HG02610 (cell line): ENCODE data around the gene CACFD1.

Experiments used
- ATAC-seq: cut with Tn5 transposase; IDR thresholded peaks from one replicate; pipeline ENCODE4 v1.9.1; 2021; ENCODE audit warnings: mild to moderate bottlenecking, moderate library complexity; ENCODE audit not compliant: unreplicated experiment

CACFD1 gene

DNA sequence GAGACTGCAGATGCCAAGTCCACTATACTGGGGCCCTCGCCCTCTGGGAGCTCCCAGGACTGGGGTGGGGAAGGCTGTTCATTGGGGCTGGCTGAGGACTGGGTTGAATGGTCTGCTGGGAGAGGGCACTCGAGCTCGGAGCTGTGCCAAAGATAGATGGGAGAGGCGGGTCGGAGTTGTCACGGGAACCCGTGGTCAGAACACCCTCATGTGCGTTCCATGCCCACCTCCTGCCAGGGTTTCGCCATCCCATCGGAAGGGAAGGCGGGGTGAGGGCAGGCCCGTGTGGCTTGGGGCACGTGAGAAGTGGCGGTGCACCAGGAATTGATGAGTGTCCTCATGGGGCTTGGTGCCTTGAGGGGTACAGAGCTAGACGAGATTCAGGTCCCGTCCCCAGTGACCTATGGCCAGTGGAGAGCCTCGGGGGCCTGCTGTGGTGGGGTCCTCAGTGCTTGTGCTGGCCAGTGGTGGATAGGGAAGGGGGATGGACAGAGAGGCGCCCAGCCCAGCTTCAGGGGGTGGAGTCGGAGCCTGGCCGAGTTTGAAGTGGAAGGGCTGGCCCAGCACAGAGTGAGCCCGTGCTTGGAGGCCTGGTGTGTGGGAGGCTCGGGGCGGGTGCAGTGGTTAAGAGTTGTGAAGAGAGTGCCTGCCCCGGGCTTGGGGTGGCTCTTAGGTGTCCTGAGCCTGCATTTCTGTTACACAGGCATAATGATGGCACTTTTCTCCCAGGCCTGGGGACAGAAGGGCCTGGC, 4.3 kb downstream of the CACFD1 start:
- no peak for ATAC-seq

DNA sequence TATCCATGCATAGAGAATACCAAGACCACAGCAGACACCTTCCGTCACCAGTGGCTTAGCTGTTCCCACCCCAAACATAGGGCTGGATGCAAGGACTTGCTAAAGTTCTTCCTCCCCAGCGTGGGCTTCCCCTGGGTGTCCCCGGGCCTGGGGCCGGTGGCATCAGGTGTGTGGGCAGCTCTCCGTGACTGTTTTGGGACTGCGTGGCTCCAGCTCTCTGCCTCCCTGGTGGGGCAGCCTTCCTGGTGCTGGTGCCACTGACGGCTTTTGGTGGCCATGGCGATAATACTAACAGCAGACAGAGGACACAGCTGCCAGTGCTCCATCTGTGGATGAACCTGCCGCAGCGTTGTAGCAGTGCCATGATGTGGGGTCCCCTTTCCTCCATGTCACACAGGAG, 4.9 kb downstream of the CACFD1 start:
- no peak for ATAC-seq

DNA sequence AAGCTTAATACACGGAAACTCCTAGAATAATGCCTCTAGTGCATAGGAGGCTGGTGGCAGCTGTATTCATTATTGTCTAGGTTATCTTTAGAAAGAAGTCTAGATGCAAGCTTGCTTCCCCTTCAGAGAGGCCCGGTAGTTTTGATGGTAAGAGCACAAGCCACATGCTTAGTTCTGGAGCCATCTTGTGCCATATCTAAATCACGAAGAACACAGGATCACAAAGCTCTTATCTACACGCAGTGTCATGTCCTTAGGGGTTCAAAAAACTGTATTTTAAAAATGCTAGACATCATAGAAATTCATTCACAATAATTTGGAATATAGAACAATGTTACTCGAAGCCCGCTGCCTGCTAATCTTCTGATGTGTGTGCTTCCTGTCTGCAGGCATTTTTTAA, 6.2 kb downstream of the CACFD1 start:
- no peak for ATAC-seq

DNA sequence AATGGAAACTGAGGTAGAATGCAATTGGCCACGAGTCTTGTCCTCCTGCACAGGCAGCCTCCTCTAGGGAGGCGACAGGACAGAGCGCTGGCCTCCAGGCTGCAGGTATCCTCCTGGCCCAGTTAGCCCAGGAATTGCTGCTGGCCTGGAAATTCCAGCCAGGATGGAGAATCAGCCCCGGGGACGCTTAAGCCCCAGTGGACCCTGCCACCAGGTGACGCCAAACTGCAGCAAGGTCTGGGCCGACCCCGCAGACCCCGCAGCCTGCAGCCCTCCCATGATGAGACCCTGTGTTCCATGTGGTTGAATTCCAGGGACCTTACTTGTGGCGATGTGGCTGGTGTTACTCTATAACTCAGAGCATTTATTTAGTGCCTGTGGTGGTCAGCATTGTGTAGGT, 7.3 kb downstream of the CACFD1 start:
- no peak for ATAC-seq

DNA sequence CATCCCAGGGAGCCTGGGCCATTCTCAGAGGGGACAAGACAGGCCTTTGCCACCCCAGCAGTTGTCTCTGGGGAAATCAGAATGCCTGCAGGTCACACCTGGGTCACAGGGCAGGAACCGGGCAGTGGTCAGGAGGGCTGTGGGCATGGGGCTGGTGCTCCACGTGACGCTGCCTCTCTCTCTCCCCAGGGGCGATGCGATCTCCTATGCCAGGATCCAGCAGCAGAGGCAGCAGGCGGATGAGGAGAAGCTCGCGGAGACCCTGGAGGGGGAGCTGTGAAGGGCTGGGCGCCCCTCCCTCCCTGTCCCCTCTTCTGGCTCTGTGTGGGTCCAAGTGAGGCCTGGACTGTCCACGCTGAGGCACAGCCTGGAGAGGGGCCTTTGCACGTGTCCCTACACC, 8.6 kb downstream of the CACFD1 start:
- no peak for ATAC-seq

DNA sequence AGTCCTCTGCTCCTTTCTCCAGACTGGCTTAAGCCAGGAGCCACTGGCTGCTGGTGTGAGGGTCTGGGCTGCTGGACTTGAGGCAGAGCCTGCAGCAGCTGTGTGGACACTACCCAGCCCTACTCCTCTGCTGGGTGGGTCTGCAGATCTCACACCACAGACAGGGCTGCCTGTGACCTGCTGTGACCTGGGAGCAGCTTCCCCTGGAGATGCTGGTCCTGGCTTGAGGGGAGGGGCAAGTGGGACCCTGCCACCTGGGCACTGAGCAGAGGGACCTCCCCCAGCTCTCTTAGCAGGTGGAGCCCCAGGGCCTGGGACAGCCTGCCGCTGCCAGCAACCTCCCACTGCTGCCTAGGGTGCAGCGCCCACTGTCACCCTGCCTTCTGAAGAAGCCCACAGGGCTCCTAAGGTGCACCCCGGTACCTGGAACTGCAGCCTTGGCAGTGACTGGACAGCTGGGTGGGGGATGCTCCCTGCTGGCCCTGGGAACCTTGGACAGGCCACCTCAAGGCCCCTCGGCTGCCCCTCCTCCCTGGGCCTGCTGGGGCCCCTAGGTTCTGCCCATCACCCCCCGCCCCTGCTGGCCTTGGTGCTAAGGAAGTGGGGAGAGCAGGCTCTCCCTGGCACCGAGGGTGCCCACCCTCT, 9.1 kb downstream of the CACFD1 start:
- no peak for ATAC-seq

DNA sequence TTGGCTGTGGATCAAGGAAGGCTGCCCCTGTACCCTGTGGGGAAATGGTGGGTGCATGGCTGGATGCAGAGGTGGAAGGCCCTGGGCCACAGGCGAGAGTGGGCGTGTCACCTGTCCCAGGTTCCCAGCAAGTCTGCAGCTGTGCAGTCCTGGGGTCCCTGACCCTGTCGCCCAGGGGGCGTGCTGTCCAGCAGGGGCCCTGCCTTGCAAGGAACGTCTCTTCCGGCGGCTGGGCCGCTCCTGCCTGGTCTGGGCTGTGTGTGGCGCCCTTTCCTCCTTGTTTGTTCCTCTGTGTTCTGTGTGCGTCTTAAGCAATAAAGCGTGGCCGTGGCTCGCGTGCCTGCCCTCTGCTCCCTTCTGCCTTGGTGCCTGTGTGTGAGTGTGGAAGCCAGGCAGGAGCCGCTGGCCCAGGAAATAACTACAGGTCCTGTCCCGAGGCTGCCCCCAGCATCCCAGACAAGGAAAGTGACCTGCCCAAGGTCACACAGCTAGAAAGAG, 10.7 kb downstream of the CACFD1 start:
- ATAC-seq = no peak

DNA sequence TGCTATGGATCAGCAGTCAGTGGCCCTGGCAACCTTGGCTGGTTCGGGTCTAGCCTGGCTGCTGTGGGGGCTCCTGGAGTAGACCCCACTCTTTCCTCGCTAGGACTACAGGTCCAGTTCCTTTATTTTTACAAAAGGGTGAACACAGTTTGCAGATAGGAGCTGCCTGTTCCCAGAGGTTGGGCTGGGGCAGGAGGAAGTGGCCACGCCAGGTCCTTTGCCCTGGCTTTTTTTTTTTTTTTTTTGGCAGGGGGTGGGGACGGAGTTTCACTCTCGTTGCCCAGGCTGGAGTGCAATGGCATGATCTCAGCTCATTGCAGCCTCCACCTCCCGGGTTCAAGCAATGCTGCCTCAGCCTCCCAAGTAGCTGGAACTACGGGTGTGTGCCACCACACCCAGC, 11.2 kb downstream of the CACFD1 start:
- ATAC-seq = no peak

DNA sequence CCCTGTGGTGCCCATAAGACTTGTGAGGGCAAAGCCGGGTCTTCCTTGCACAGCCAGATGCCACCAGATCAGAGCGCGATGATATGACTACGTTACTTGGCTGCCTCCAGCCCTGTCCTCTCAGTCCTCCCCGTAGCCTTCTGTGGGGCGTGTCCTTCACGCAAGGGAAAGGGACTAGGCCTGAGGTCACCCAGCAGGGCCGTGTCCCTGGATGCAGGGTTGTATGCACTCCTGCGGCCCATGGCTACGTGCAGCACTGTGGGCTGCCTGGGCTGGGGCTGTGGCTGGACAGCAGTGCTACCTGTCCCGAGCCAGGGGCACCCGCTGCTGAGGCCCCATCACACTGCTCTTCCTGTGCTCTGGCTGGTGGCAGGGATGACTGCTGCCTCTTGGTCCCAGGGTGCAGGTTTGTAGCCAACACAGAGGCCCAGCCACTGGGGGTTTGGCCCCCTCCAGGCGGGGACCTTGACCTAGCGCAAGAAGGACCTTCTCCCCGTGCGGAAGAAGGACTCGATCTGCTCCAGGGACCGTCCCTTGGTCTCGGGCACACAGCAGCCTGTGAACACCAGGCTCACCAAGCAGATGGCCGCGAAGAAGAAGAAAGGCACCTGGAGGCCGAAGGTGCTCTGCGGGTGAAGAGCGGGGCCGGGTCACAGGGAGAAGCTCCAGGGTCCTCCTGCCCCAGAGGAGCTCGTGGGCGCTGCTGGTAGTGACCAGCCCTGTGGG, 11.9 kb downstream of the CACFD1 start:
- ATAC-seq = no peak

DNA sequence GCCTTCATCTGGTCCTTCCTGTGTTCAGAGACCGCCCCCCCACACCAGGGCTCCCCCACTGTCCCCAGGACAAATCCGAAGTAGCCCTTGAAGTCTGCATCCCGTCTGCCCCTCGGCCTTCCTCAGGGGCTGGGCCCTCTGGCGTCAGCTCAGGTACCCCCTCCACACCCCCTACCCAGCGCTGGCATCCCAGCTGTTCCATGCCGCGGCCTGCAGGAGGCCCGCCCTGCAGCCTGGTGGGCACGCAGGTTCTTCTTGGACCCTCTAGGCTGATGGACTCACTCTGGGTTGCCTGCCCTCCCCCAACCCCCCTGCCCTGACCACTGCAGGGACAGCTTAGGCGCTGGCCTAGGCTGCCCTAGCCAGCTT, 12.5 kb downstream of the CACFD1 start:
- no peak for ATAC-seq

DNA sequence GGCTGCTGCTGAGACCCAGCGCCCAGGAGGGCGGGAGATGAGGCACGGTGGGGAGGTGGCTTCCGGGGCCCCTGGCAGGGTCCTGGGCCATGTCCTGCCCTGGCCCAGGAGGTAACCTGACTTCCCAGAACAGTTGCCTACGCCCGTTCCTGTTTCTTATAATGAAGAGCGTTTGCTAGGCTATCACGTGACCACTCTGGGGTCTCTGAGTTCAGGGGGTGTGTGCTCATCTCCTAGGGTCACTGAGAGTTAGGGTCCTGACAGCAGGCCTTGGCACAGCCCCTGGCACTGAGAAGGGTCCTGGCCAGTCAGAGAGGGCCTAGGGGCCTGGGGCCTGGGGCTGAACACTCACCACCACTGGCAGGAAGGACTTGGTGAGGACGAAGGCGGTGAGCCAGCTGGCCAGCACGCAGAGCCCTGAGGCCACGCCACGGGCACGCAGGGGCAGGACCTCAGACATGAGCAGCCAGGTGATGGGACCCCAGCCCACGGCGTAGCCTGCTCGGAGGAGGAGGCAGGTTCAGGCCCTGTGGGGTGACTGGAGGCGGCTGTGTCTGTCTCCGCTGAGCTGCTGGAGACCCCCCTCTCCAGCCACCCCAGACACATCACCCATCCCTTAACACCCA, 13.1 kb downstream of the CACFD1 start:
- ATAC-seq = no peak

DNA sequence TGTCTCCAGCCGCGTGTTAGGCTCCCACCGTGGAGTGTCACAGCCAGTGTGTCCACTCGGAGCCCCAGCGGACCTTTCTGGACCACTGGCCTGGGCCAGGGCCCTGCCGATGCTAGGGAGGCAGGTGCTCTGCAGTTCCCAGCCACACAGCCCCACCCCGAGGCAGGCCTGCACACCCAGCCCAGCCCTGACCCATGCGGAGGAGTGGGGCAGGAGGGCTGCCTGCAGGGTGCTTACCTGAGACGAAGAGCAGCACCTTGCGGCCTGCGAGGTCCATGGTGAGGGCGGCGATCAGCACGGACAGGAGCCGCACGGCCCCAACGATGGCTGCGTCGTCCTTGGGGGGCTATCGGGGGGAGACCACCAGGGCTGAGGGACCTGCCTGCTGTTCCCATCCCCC, 14.0 kb downstream of the CACFD1 start:
- ATAC-seq = no peak

DNA sequence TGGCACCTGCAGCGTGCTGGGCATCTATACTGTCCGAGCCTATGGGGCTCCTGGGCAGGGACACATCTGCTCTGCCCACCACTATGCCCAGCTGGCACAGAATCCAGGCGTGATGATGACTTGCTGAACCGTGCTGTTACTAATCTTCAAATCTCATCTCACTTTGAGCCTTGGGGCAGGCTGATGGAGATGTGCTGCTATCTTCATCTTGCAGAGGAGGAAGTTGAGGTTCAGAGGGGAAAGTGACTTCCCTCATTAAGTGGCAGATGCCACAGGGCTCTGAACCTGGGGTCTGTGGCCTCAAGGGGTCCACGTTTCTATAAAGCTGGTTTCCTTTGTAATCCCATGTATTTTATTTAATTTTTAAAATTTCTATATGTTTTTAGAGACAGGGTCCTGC, 14.4 kb downstream of the CACFD1 start:
- no peak for ATAC-seq

DNA sequence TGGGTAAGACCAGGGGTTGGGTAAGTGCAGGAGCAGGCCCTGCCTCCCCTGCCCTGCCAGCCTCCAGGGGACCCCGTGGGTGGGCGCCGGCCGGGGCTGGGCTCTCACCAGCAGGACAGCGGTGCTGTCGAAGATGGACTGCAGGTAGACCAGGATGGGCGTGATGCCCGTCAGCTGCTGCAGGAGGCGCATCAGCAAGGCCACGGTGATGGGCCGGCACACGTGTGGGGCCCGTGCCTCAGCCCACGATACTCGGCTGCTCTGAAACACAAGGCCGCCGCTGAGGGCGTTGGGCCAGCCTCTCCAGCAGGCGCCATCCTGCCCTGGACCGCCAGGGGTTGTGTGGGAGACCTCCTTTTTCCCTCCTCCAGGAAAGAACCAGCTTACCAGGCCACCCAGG, 15.1 kb downstream of the CACFD1 start:
- ATAC-seq = no peak

DNA sequence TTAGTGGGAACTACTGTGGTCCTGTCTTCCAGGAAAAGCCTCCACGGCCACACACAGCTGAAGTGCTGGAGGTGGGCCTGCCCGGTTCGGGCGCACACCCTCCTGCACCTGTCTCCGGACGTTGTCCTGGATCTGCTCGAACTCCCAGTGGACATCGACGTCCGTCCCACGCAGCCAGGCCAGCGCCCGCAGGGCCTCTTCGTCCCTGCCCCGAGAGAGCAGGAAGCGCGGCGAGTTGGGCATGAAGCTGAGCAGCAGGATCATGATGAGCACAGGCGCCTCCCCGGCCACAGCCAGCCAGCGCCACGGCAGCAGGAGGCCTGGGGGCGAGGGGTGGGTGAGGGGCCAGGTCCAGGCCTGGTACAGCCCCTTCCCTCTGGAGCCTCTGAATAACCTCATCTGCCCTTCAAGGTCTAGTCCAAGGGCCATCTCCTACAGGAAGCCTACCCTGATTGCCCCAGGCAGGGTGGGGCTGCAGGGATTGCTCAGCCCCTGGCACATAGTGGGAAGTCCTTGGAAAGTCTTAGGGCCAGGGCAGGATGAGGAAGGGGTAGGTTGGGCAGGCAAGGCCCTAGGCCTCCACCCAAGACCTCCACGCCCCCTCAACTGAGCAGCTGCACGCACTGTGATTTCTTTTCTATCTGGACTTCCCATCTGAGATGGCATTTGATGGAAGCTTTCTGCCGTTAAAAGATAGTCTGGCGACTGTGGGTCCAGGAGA, 15.7 kb downstream of the CACFD1 start:
- no peak for ATAC-seq

DNA sequence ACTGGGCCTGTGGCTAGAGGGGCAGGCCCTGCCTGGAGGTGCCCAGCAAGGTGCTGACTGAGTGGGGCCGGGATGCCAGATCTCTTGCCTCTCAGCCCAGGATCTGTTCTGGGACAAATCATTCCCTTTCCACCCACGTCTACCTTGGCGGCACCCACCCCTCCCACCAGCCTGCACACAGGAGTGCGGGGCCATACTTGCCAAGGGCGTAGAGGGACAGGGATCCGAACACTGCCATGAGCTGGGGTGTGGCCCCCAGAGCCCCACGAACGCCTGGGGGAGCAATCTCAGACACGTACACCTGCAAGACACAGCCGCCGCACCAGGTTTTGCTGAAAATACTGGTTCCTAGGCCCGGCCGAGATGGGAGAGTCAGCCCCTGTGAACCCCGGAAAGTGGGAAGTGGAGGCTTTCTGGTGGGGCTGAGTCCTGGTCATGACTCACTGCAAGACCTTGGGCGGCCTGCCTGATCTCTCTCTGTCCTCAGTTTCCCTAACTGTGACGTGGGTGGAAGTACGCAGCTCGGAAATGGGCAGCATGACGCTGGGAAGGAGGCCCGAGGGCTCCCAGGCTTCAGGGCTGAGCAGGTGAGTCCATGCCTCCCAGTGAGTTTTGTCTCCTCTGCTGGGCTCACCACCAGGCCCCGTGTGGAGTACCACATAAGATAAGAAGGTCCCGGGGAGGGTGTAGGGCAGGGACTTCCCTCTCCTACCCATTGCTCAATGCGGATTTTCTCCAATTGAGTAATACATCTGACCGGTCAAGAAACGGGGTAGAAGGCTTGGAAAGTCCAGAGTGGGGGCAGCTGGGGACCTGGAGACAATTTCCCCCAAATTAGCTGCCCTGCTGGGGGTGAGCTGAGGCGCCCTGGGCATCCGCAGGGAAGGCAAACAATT, 16.5 kb downstream of the CACFD1 start:
- no peak for ATAC-seq

DNA sequence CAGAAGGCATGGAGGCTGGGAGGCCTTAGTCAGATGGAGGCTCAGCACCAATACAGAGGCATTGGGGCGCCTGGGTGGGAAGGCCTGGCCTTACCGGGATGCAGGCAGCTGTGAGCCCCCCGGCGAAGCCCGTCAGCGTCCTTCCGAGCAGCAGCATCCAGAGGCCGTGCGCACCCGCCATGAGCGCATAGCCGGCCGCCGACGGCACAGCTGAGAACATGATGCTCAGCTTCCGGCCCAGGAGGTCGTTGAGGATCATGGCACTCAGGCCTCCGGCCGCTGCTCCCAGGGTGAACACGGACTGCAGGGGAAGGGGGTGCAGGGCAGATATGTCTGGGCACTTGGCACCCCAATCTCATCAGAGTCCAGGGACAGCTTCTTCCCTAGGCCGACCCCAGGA, 17.2 kb downstream of the CACFD1 start:
- ATAC-seq = no peak

DNA sequence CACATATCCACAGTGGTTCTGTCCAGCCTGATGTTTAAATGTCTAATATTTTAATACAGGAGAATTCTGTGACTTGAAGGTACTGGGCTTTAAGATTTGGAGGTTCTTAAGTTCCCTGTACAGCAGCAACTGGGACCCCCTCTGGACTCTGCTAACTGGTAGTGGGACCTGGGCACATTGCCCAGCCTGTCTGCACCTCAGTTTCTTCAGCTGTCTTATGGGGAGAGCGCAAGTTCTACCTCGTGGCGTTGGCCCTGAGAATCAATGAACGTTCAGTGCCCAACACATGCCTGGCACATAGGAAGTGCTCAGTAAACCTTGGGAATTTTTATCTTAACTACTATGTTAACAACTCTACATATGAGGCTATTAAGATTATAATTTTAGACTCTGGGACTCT, 17.7 kb downstream of the CACFD1 start:
- no peak for ATAC-seq

DNA sequence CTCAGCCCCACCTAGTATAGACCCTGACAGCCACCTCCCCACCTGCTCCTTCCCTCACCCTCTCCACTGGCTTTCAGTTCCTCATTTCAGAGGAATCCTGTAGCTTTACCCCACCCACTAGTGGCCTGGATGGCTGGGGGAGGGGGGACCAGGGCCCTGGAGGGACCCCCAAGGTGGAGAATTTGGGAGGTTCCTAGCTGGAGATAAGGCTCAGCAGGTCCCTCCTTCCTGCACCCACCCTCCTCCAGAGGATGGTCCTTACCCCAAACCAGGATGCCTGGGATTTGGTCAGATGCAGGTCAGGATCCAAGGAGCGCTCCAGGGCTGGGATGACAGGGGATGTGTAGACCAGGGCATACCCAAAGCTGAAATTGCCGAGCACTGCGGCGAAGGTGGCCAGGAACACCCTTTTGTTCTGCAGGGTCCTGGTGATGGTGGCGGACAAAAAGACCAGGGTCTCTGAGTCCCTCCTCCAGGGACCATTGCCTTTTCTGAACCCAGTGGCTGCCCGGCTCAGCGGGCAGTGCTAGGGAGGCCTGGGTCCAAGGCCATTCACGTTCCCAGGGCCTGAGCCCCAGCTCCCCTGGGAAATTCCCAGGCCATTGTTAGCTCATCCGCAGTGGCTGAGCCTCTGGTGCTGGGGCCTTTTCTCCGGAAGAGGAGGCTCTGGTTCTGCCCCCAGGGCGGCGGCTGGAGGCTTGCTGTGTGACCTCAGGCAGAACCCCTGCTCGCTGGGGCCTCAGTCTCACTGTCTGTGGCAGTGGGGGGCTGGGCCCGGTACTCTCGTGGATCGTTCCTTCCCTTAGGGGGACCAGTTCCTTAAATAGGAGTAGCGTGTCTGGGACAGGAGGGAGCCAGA, 18.4 kb downstream of the CACFD1 start:
- peak; percentile 33 for ATAC-seq
